Keratinocyte (primary cell): ENCODE results near the gene AP1M1. TPM values are rescaled to one million over a fixed set of nuclear protein-coding genes. Genes with fewer than 3 reads are reported as not detected.

ENCODE experiments used
- DNase-seq: peaks from one replicate; pipeline ENCODE4 v3.0.0-alpha.2; 2011; ENCODE audit warnings: low read depth, missing footprints, low spot score
- FAIRE-seq: peaks from 2 replicates; lab custom pipeline; 2011; peaks lifted over from hg19 to GRCh38; lab: Jason Lieb, UNC
- H2AFZ ChIP-seq: 2 replicates; pipeline ENCODE4 v1.6.0; 2012; ENCODE audit warnings: low read length, control low read depth, inconsistent platforms; ENCODE audit not compliant: control insufficient read depth
- H3K27ac ChIP-seq: 2 replicates; pipeline ENCODE4 v1.5.1; 2011; ENCODE audit warnings: low read length; ENCODE audit not compliant: control insufficient read depth, insufficient read depth
- H3K27me3 ChIP-seq: 3 replicates; pipeline ENCODE4 v1.6.0; 2011; ENCODE audit warnings: low read length; ENCODE audit not compliant: control insufficient read depth, insufficient read depth; ENCODE audit errors: extremely low read depth
- H3K36me3 ChIP-seq, 2 experiments: 2 replicates in 1 of 2; 3 replicates in 1 of 2; pipeline ENCODE4 v1.5.1; 2011; ENCODE audit warnings: low read length in 2 of 2, mild to moderate bottlenecking in 1 of 2; ENCODE audit not compliant: control insufficient read depth in 2 of 2, insufficient read depth in 2 of 2; ENCODE audit errors: extremely low read depth in 1 of 2
- H3K4me1 ChIP-seq: 3 replicates; pipeline ENCODE4 v1.5.1; 2011; ENCODE audit warnings: low read length; ENCODE audit not compliant: control insufficient read depth, insufficient read depth; ENCODE audit errors: extremely low read depth
- H3K4me2 ChIP-seq: 3 replicates; pipeline ENCODE4 v1.6.0; 2011; ENCODE audit warnings: low read depth, low read length; ENCODE audit not compliant: control insufficient read depth, insufficient read depth; ENCODE audit errors: extremely low read depth
- H3K4me3 ChIP-seq, 3 experiments: fragments of 200-600 bp in 1 of 3; sonication (generic) in 1 of 3; 2 replicates in 2 of 3; 3 replicates in 1 of 3; pipeline ENCODE4 v1.5.1; 2011 to 2016; ENCODE audit warnings: low read length in 3 of 3, mild to moderate bottlenecking in 3 of 3, control low read depth in 2 of 3, inconsistent platforms in 1 of 3, low read depth in 1 of 3, mixed read lengths in 1 of 3, mixed run types in 1 of 3, moderate library complexity in 1 of 3; ENCODE audit not compliant: control insufficient read depth in 2 of 3, insufficient read depth in 2 of 3; ENCODE audit errors: extremely low read depth in 1 of 3
- H3K79me2 ChIP-seq: 2 replicates; pipeline ENCODE4 v1.6.0; 2012; ENCODE audit warnings: low read length; ENCODE audit not compliant: control insufficient read depth, insufficient read depth
- H3K9ac ChIP-seq: 3 replicates; pipeline ENCODE4 v1.6.0; 2011; ENCODE audit warnings: low read length; ENCODE audit not compliant: control insufficient read depth, insufficient read depth; ENCODE audit errors: extremely low read depth
- H3K9me1 ChIP-seq: 3 replicates; pipeline ENCODE4 v1.6.0; 2011; ENCODE audit warnings: low read length; ENCODE audit not compliant: control insufficient read depth, insufficient read depth; ENCODE audit errors: extremely low read depth
- H3K9me3 ChIP-seq: 2 replicates; pipeline ENCODE4 v1.5.1; 2012; ENCODE audit warnings: low read depth, low read length; ENCODE audit not compliant: control insufficient read depth
- H4K20me1 ChIP-seq: 3 replicates; pipeline ENCODE4 v1.6.0; 2011; ENCODE audit warnings: low read length; ENCODE audit not compliant: control insufficient read depth, insufficient read depth; ENCODE audit errors: extremely low read depth
- EZH2 ChIP-seq: IDR thresholded peaks from one replicate; pipeline ENCODE4 v1.6.1; 2012; ENCODE audit warnings: inconsistent platforms, mild to moderate bottlenecking, low read length, moderate library complexity
- dilution Hi-C: fragments of 300-500 bp; cut with MboI; formaldehyde crosslinking; loops from one replicate; pipeline ENCODE4 v1.7.0; 2020; ENCODE audit warnings: low sequenced_read_pairs; ENCODE audit not compliant: extremely low pct_ligation_motif_present
- polyA plus RNA-seq, 5 experiments: library from polyadenylated mRNA; depleted of rRNA in 3 of 5; stranded (reverse) in 3 of 5; stranded (forward) in 1 of 5; unstranded in 1 of 5; fragments of >200 nt; gene quantifications; 1 replicate in 1 of 5; 2 replicates in 3 of 5; 3 replicates in 1 of 5; pipeline versions ENCODE4 v1.2.1 to v1.2.3, GENCODE V29; 2011 to 2012; ENCODE audit warnings: missing spikeins in 2 of 5, low read depth in 1 of 5, low replicate concordance in 1 of 5
- TF ChIP-seq, protein P1 (sequence below), 3 experiments: IDR thresholded peaks in 1 of 3; conservative IDR thresholded peaks in 1 of 3; optimal IDR thresholded peaks in 1 of 3; 2 replicates in 2 of 3; 3 replicates in 1 of 3; pipeline versions ENCODE3 to v1.5.1; 2011; ENCODE audit warnings: low read length in 3 of 3, mild to moderate bottlenecking in 3 of 3, moderate library complexity in 2 of 3, control low read depth in 1 of 3, inconsistent platforms in 1 of 3; ENCODE audit not compliant: insufficient read depth in 2 of 3; ENCODE audit errors: extremely low read depth in 1 of 3

The AP1M1 gene
- polyA plus RNA-seq, 1 donor (not counting 4 experiments of a cell fraction or from before 2014, with no cell fraction given): 27.7 TPM

DNA sequence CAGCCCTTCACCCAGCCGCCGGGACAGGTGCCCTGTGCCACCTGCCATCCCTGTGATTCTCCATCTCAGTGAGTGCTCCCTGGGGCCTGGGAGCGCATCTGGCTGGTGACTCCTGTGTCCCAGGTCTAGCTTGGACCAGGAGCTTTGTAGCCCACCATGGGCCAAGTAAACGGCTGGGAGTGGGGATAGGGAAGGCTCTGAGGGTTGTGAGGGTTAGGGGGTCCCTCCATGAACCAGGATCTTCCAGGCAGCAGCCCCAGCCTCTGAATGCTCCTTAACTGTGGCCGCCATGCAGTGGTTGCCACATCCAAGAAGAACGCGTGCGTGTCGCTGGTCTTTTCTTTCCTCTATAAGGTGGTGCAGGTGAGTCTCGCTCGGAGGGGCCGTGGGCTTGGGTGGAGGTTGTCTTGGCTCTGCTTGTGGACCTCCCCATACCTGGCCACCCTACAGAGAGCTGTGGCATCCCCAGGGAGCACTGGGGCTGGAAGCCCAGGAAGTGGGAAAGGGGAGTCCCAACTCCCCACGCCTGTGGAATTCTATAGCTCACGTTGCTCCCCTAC lies 8.4 kb downstream of the AP1M1 start:
- H3K4me3 ChIP-seq: no peak overlapping the region
- H3K79me2 ChIP-seq: peaks cover 10% of the 10 kb centered on the region
- no peaks in the 10 kb centered on the region for H3K9me1 ChIP-seq
- FAIRE-seq (no peak), DNase-seq (no peak)
- no peak for TF ChIP-seq EZH2
- TF ChIP-seq, protein P1, sequence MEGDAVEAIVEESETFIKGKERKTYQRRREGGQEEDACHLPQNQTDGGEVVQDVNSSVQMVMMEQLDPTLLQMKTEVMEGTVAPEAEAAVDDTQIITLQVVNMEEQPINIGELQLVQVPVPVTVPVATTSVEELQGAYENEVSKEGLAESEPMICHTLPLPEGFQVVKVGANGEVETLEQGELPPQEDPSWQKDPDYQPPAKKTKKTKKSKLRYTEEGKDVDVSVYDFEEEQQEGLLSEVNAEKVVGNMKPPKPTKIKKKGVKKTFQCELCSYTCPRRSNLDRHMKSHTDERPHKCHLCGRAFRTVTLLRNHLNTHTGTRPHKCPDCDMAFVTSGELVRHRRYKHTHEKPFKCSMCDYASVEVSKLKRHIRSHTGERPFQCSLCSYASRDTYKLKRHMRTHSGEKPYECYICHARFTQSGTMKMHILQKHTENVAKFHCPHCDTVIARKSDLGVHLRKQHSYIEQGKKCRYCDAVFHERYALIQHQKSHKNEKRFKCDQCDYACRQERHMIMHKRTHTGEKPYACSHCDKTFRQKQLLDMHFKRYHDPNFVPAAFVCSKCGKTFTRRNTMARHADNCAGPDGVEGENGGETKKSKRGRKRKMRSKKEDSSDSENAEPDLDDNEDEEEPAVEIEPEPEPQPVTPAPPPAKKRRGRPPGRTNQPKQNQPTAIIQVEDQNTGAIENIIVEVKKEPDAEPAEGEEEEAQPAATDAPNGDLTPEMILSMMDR (optimal IDR thresholded peaks at IDR 0.05 in 1 of 3, IDR thresholded peaks at IDR 0.05 in 1 of 3, conservative IDR thresholded peaks at IDR 0.05 in 1 of 3; ENCODE audit: extremely low read depth in 1 of 3, insufficient read depth in 2 of 3, low read length in 3 of 3): no peak
- no peak overlapping the region for H3K4me2 ChIP-seq
- H3K9me3 ChIP-seq: no peaks in the 10 kb centered on the region
- H3K4me1 ChIP-seq: no peaks in the 10 kb centered on the region
- no peaks in the 10 kb centered on the region for H3K27me3 ChIP-seq
- dilution Hi-C loops: loop anchor here (25.0 kb wide), 1 partner anchor 156 kb away; no protein-coding TSS in a partner anchor
- peaks cover 1% of the 10 kb centered on the region for H4K20me1 ChIP-seq
- H3K36me3 ChIP-seq: peaks cover 23 to 44% of the 10 kb centered on the region in 2 experiments
- no peak overlapping the region for H3K9ac ChIP-seq
- no peak overlapping the region for H3K27ac ChIP-seq
- no peak overlapping the region for H2AFZ ChIP-seq

DNA sequence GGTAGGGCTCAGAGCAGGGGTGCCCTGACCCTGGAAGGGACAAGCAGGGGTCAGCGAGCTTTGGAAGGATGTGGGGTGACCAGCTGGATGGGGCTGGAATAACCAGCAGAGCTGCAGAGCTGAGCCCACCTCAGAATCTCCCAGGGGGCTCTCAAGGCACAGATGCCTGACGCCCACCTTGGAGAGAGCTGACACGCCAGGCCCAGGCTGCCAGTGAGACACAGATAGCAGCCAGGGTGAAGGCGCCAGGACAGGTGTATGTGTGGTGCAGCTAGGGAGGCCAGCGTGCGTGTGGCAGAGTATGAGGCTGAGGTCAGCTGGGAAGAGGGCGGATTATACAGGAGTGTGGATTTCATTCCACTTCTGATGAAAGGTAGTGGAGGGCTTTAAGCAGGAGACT lies 8.9 kb downstream of the AP1M1 start:
- Histone ChIP-seq H3K4me3 (no peak overlapping the region), H3K9me1 (no peaks in the 10 kb centered on the region), H3K9me3 (no peaks in the 10 kb centered on the region), H3K36me3 (peaks cover 23 to 43% of the 10 kb centered on the region in 2 experiments), H3K9ac (no peak overlapping the region), H4K20me1 (no peaks in the 10 kb centered on the region), H3K79me2 (peaks cover 10% of the 10 kb centered on the region), H3K27ac (no peak overlapping the region), H3K4me1 (no peaks in the 10 kb centered on the region), H3K4me2 (no peak overlapping the region), H2AFZ (no peak overlapping the region), H3K27me3 (no peaks in the 10 kb centered on the region)
- TF ChIP-seq EZH2: no peak
- TF ChIP-seq, protein P1 (optimal IDR thresholded peaks at IDR 0.05 in 1 of 3, IDR thresholded peaks at IDR 0.05 in 1 of 3, conservative IDR thresholded peaks at IDR 0.05 in 1 of 3; ENCODE audit: extremely low read depth in 1 of 3, insufficient read depth in 2 of 3, low read length in 3 of 3): no peak
- FAIRE-seq: no peak
- no peak for DNase-seq
- dilution Hi-C loops: loop anchor here (25.0 kb wide), 1 partner anchor 156 kb away; no protein-coding TSS in a partner anchor
